Upper lobe of left lung (tissue), 4 donors: ENCODE results near the gene DNAH8.

Experiments used
- CTCF ChIP-seq, 6 experiments: fragments of 450-650 bp in 4 of 6; fragments of 200-600 bp in 2 of 6; sonication (generic) in 2 of 6; IDR thresholded peaks; one replicate each; pipeline ENCODE4 v1.5.1; 2016 to 2019; ENCODE audit warnings: antibody characterized with exemption in 6 of 6
- EP300 ChIP-seq, 4 donors: sonication (generic); formaldehyde crosslinking; IDR thresholded peaks; one replicate each; pipeline ENCODE4 v1.5.1; 2017; ENCODE audit warnings: antibody characterized with exemption in 4 of 4, control low read depth in 2 of 4
- POLR2A ChIP-seq, 4 donors: fragments of 450-650 bp; IDR thresholded peaks; one replicate each; pipeline ENCODE4 v1.5.1; 2016 to 2017; ENCODE audit warnings: antibody characterized with exemption in 4 of 4, mild to moderate bottlenecking in 2 of 4
- POLR2AphosphoS5 ChIP-seq, 2 donors: sonication (generic); formaldehyde crosslinking; IDR thresholded peaks; one replicate each; pipeline ENCODE4 v1.5.1; 2017; ENCODE audit warnings: antibody characterized with exemption in 2 of 2

- no peak for TF ChIP-seq EP300 (IDR thresholded peaks at IDR 0.05)
- no peak for TF ChIP-seq POLR2AphosphoS5 (IDR thresholded peaks at IDR 0.05)
- no peak for TF ChIP-seq CTCF (IDR thresholded peaks at IDR 0.05)
- no peak for TF ChIP-seq POLR2A (IDR thresholded peaks at IDR 0.05)
Measured at GRCh38 chr6:38867726-38868125, 152.6 kb downstream of the DNAH8 start.
